ENCODE measurements around the gene FAM222A.

Gene FAM222A

DNA sequence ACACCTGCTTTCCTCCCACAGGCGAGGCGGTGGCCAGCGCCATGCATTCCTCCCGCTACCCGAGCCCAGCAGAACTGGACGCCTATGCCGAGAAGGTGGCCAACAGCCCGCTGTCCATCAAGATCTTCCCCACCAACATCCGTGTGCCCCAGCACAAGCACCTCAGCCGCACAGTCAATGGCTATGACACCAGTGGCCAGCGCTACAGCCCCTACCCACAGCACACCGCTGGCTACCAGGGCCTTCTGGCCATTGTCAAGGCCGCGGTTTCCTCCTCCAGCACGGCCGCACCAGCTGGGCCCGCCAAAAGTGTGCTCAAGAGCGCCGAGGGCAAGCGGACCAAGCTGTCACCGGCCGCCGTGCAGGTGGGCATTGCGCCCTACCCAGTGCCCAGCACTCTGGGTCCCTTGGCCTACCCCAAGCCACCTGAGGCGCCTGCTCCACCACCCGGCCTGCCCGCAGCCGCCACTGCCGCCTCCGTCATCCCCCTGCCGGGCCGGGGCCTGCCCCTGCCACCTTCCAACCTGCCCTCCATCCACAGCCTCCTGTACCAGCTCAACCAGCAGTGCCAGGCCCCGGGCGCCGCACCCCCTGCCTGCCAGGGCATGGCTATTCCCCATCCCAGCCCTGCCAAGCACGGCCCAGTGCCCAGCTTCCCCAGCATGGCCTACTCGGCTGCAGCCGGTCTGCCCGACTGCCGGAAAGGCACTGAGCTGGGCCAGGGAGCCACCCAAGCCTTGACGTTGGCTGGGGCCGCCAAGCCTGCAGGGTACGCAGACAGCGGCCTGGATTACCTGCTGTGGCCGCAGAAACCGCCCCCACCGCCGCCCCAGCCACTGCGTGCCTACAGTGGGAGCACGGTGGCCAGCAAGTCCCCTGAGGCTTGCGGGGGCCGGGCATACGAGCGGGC is 54.6 kb downstream of the FAM222A start:
- DNase-seq (ENCODE audit: insufficient read length, low spot score), result no peak
- FAIRE-seq, result no peak
- TF ChIP-seq, protein P1, sequence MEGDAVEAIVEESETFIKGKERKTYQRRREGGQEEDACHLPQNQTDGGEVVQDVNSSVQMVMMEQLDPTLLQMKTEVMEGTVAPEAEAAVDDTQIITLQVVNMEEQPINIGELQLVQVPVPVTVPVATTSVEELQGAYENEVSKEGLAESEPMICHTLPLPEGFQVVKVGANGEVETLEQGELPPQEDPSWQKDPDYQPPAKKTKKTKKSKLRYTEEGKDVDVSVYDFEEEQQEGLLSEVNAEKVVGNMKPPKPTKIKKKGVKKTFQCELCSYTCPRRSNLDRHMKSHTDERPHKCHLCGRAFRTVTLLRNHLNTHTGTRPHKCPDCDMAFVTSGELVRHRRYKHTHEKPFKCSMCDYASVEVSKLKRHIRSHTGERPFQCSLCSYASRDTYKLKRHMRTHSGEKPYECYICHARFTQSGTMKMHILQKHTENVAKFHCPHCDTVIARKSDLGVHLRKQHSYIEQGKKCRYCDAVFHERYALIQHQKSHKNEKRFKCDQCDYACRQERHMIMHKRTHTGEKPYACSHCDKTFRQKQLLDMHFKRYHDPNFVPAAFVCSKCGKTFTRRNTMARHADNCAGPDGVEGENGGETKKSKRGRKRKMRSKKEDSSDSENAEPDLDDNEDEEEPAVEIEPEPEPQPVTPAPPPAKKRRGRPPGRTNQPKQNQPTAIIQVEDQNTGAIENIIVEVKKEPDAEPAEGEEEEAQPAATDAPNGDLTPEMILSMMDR (IDR thresholded peaks at IDR 0.05; ENCODE audit: insufficient read depth, missing control alignments), result no peak

- no peak for DNase-seq (ENCODE audit: insufficient read length, low spot score)
- FAIRE-seq, result no peak
- TF ChIP-seq, protein P1 (IDR thresholded peaks at IDR 0.05; ENCODE audit: insufficient read depth, missing control alignments), result no peak
Measured at GRCh38 chr12:109768901-109769670, 55.5 kb downstream of the FAM222A start.

DNA sequence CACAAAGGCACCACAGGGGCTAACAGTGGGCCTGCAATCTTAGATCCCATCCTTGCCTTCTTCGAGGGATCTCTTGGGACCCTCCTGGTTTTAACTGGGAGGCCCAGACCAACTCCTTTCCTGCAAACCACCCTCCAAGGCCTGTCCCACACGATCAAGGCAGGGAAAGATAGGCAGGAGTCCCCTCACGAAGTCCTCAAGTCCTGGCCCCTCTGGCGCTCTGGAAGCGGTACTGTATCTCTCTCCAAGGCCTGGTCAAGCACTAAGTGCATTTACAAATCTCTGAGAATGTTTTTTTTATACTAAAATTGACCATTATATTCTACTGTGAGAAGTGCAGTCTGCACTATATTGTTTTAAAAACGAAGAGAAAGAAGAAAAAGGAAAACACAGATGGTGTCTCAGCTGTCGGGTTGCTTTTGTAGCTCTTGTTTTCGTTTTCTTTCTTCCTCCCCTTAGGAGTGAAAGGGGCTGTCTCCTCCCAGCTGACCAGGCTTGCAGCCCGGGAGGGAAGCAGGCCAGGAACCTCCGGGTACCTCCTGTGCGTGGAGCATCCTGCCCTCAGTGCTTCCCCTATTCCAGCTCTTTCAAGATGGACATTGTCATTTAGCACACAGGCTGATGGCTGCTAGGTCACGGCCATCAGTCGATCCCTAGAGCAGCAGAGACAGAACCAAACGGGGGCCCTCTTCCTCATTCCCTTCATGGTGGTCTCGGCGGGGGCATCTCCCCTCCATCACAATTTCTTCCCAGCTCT is 56.7 kb downstream of the FAM222A start:
- TF ChIP-seq, protein P1 (IDR thresholded peaks at IDR 0.05; ENCODE audit: insufficient read depth, missing control alignments), result no peak
- FAIRE-seq (no peak), DNase-seq (ENCODE audit: insufficient read length, low spot score) (no peak)

DNA sequence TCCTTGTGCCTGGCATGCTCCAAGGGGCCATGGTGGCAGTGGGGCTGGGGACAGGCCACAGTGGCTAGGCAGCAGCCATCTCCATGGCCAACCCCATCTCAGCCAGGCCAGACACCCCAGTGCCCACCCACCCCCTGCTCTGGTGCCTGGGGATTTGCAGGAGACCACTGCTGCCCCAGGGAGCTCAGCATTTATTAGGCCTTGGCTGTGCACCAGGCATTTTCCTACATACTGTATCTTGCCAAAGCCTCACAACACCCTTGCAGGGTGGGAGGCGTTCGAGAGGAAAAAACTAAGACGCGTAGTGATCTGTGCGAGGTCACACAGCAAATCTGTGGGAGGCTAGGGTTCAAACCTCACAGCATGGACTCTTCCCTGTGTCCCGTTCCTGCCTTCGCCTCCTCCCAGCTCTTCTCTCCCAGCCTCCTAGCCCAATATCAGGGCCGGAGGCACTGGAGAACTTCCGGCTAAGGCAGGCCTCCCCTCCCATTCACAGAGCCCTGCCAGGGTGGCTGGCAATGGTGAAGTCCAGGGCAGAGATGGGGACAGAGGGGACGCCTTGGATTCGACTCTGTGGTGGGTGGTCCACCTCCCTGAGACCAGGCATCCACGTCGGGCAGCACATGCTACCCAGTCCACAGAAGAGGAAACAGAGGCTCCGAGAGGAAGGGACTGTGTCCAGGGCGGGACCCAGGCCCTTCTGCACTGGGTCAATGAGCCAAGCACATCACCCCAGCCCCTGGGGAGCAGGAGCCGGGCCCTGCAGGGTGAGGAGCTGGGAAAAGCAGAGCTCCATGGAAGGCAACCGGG is 57.4 kb downstream of the FAM222A start:
- TF ChIP-seq, protein P1 (IDR thresholded peaks at IDR 0.05; ENCODE audit: insufficient read depth, missing control alignments), result no peak
- DNase-seq (ENCODE audit: insufficient read length, low spot score) (no peak), FAIRE-seq (no peak)

- TF ChIP-seq, protein P1 (IDR thresholded peaks at IDR 0.05; ENCODE audit: insufficient read depth, missing control alignments), result peak; percentile 3
- no peak for FAIRE-seq
- DNase-seq (ENCODE audit: insufficient read length, low spot score), result no peak
Measured at GRCh38 chr12:109771746-109772621, 58.4 kb downstream of the FAM222A start.
